Subcutaneous abdominal adipose tissue (tissue), 5 donors: ENCODE measurements around the gene IQSEC3.

Experiments
- H3K27ac ChIP-seq: one replicate; pipeline ENCODE4 v1.7.0; 2013; ENCODE audit warnings: low read depth, mild to moderate bottlenecking, inconsistent platforms, low read length, moderate library complexity
- H3K27me3 ChIP-seq, 5 donors: one replicate each; pipeline ENCODE4 v1.7.0; 2013; ENCODE audit warnings: low read length in 5 of 5, inconsistent platforms in 1 of 5; ENCODE audit not compliant: control insufficient read depth in 5 of 5, insufficient read depth in 4 of 5
- H3K36me3 ChIP-seq, 5 donors: one replicate each; pipeline ENCODE4 v1.7.0; 2013; ENCODE audit warnings: low read length in 5 of 5; ENCODE audit not compliant: control insufficient read depth in 5 of 5, insufficient read depth in 5 of 5
- H3K4me1 ChIP-seq, 5 donors: one replicate each; pipeline ENCODE4 v1.7.0; 2013; ENCODE audit warnings: low read length in 5 of 5, mild to moderate bottlenecking in 3 of 5, moderate library complexity in 1 of 5; ENCODE audit not compliant: control insufficient read depth in 5 of 5, insufficient read depth in 5 of 5
- H3K4me3 ChIP-seq, 5 donors: one replicate each; pipeline ENCODE4 v1.7.0; 2013; ENCODE audit warnings: low read length in 5 of 5, low read depth in 1 of 5
- H3K9ac ChIP-seq, 5 donors: one replicate each; pipeline ENCODE4 v1.7.0; 2013; ENCODE audit warnings: low read length in 5 of 5, mild to moderate bottlenecking in 4 of 5, moderate library complexity in 3 of 5
- H3K9me3 ChIP-seq, 5 donors: one replicate each; pipeline ENCODE4 v1.7.0; 2013; ENCODE audit warnings: low read length in 5 of 5; ENCODE audit not compliant: control insufficient read depth in 5 of 5
- donor health status: healthy.
- donor health status: healthy.
- donor health status: healthy.
- donor health status: healthy.
- donor health status: healthy.

IQSEC3 gene

DNA sequence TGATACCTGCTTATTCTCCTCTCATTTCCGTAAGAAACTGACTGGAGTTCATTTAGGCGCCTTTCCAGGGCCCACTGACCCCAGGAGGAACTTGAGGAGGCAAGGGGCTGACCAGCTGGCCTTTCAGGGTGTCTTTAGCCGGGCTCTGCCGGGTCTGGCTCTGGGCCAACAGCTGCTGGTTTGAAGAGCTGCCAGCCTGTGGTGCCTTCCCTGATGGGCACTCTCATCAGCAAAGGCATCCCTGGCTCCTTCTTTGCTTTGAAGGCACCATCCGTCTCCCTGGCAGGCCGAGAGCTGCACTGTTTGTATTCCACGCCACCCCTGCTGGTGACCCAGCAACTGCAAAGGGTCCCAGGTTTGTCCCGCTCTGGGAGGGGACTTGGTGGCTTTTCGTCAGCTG is 42.0 kb downstream of the IQSEC3 start:
- Histone ChIP-seq H3K27me3 (peaks cover 0 to 10% (median 5%) of the 10 kb centered on the region in 5 donors), H3K9me3 (no peaks in the 10 kb centered on the region), H3K4me3 (no peak overlapping the region), H3K9ac (no peak overlapping the region), H3K27ac (no peak overlapping the region), H3K4me1 (peaks cover 0 to 62% (median 6%) of the 10 kb centered on the region in 5 donors), H3K36me3 (no peaks in the 10 kb centered on the region)

DNA sequence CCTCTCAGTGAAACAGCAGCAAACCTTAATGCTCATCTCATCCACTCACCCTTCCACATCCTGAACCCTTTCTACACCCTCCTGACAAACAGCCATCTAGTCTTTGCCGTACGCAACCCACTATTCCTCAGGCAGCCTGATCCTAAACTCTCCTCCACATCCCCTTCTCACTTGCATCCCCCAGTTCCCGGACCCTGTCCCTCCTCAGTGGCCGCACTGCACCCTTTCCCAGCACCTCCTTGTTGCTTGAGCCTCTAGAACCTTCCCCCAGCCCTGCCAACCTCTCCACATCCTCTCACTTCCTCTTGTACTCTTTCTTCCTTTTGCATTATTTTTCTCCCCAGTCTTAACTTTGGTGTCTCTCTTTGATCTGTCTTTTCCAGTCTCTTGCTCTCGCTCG is 42.9 kb downstream of the IQSEC3 start:
- Histone ChIP-seq H3K36me3 (no peaks in the 10 kb centered on the region), H3K9me3 (no peaks in the 10 kb centered on the region), H3K27ac (no peak overlapping the region), H3K4me1 (peaks cover 0 to 61% (median 6%) of the 10 kb centered on the region in 5 donors), H3K4me3 (no peak overlapping the region), H3K27me3 (peaks cover 0 to 10% (median 5%) of the 10 kb centered on the region in 5 donors), H3K9ac (no peak overlapping the region)

DNA sequence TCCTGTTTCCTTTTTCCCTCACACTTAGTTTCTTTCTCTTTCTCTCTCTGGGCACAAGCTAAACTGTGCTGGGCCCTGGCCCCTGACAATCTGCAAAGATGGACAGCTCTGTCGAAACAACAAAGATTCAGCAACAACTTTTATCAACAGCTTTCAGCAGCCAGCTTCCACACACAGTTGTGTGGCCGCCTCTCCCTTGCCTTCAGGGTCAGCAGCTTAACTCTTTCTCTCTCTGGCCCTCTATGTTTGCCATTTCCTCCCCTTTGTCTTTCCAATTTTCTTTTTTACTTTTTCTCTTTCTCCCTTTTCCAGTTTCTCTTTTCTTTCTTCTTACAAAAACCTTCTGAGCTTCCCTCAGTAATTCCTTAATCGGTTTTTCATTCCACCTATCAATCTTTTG is 43.3 kb downstream of the IQSEC3 start:
- Histone ChIP-seq H3K27ac (no peak overlapping the region), H3K4me3 (no peak overlapping the region), H3K36me3 (no peaks in the 10 kb centered on the region), H3K9ac (no peak overlapping the region), H3K27me3 (peaks cover 0 to 5% (median 1%) of the 10 kb centered on the region in 5 donors), H3K9me3 (no peaks in the 10 kb centered on the region), H3K4me1 (peaks cover 0 to 57% (median 6%) of the 10 kb centered on the region in 5 donors)

DNA sequence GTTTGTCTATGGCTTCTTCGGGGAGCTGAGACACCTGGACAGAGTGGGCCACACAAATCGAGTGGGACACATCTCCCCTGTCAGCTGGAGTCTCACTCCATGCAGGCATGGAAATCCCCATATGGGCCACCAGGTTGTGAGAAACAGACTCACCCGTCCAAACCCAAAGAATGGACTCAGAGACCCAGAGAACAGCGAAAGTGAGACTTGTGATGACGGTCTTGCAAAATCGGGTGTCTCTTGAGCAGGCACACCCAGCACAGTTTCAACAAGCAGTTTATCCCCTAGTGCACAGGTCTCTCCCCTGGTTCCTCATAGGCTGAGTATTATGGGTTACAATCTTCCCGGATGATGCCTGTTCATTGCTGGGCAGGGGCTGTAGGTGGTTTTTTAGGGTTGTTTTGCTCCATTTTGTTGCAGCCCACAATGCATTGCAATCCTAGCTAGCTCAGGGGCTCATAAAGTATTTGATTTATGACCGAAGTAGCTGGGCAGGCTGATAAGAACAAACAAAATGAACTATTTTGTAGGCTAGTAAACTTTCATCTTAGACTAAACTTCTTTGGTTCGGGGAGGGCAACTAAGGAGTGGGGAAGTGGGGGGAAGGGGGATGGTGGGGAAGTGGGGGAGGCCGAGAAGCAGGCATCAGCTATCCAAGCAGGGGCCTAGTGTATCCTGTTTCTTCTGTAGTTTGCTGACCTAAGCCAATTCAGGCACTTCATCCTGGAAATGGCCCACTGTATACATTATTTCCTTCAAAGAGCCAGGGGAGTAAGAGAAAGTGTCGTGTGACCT is 45.3 kb downstream of the IQSEC3 start:
- no peak overlapping the region for H3K9ac ChIP-seq
- peaks cover 0 to 42% (median 6%) of the 10 kb centered on the region in 5 donors for H3K4me1 ChIP-seq
- H3K27me3 ChIP-seq: peaks cover 0 to 3% (median 0%) of the 10 kb centered on the region in 5 donors
- no peaks in the 10 kb centered on the region for H3K9me3 ChIP-seq
- no peaks in the 10 kb centered on the region for H3K36me3 ChIP-seq
- H3K4me3 ChIP-seq: no peak overlapping the region
- no peak overlapping the region for H3K27ac ChIP-seq

DNA sequence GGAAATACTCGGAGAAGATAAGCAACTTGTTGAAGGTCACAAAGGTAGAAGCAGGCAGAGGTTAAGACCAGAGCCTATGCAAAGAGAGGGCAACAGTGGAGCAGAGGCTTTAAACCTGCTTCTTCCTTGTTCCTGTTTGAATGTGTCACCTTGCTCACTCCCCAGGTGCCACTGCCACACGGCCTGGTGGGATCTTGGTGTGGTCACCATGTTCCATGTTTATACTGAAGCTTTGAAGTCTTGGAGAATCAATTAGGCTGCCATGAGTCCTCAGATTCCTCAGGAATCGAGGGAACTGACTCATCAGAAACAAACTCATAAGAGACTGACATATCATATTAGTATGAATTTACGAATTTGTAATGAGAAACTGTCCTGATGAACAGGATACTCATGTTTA is 46.8 kb downstream of the IQSEC3 start:
- Histone ChIP-seq H3K9me3 (no peaks in the 10 kb centered on the region), H3K27ac (no peak overlapping the region), H3K9ac (no peak overlapping the region), H3K36me3 (no peaks in the 10 kb centered on the region), H3K4me1 (peaks cover 0 to 35% (median 6%) of the 10 kb centered on the region in 5 donors), H3K4me3 (no peak overlapping the region), H3K27me3 (peaks cover 0 to 5% (median 3%) of the 10 kb centered on the region in 5 donors)

DNA sequence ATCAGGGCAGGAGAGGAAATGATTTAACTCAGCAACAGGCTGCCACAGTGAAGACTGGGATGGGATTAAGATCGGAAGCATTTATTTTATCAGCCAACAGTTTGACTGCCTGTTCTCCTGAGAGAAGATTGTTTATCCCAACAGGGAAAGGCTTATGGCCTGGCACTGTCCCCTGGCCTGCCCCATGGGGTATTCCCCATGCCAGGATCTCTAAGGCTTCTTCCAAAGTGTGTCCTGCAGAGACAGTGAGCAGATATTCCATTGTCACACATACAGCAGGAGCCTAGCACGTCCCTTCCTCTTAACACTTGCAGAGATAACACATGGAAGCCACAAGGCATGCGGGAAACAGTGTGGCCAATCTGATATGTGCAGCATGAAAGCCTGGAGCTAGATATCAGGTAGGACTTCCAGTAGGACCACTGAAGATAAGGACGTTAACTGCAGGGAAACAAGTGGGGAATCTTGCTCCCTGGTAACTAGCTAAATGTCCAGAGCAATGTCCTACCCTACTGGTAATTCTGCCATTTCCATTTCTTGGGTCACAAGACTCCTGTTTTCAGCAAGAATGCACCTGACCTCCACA is 48.2 kb downstream of the IQSEC3 start:
- no peak overlapping the region for H3K9ac ChIP-seq
- no peak overlapping the region for H3K27ac ChIP-seq
- H3K4me1 ChIP-seq: peaks cover 0 to 21% (median 5%) of the 10 kb centered on the region in 5 donors
- H3K27me3 ChIP-seq: peaks cover 0 to 5% (median 3%) of the 10 kb centered on the region in 5 donors
- H3K9me3 ChIP-seq: no peaks in the 10 kb centered on the region
- no peak overlapping the region for H3K4me3 ChIP-seq
- H3K36me3 ChIP-seq: no peaks in the 10 kb centered on the region

DNA sequence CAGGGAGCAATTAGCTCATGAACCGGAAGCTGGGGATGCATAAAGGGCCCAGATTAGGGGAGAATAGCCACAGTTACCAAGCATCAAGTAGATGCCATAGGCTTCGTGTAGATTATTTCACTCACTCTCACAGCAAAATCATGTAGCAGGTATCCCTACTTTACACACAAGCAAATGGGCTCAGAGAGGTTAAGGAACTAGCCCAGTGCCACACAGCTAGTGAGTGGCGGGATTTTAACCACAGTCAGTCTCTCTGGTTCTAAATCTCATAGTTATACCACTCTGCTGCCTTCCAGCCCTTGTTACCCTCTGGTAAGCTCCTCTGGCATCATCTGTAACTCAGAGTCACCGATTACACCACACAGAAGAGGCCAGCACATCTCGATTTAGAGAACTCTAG is 49.0 kb downstream of the IQSEC3 start:
- Histone ChIP-seq H3K4me1 (peaks cover 0 to 18% (median 4%) of the 10 kb centered on the region in 5 donors), H3K9ac (no peak overlapping the region), H3K27ac (no peak overlapping the region), H3K36me3 (no peaks in the 10 kb centered on the region), H3K27me3 (peaks cover 0 to 5% (median 3%) of the 10 kb centered on the region in 5 donors), H3K4me3 (no peak overlapping the region), H3K9me3 (no peaks in the 10 kb centered on the region)

DNA sequence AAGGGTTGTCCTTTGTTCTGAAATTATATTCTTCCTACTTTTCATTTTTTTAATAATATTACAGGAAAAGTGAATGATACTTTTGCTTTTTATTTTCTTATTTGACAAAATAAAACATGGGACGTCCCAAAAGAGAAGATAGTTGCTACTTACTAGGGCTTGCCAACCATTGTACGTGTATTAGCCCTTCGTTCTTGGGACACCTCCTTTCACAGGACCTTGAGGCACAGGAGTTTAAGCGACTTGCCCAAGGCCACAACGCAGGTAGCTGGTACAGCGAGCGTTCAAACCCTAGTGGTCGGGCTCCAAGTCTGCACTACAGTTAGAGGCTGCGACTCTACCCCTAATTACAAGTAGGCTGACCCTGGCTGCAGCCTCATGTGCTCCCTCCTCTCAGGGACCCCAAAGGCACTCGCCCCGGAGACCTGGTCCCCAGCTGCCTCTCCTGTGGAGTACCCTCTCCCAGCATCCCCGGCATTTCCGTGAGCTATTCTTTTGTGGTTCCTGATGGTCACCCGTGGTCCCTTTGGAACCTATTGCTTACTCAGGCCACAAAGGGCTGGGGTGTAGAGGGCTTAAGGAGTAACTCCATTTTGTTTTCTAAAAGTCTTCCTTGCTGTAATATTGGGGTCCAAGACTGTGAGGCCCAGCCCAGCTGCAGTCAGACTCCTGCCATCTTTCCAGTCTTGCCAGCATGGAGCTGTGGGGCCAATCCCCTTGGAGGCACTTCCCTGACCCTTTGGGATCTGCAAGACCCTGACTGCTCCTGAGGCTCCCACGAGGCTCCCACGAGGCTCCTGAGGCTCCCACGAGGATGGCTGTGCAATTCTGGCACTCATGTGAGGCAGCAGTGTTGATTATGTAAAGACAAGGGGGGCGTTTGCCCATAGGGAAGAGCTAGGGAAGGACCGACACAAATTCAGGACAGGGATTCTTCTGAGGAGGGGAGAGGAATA is 49.7 kb downstream of the IQSEC3 start:
- Histone ChIP-seq H3K36me3 (no peaks in the 10 kb centered on the region), H3K27me3 (peaks cover 0 to 5% (median 3%) of the 10 kb centered on the region in 5 donors), H3K9ac (no peak overlapping the region), H3K4me3 (no peak overlapping the region), H3K27ac (no peak overlapping the region), H3K4me1 (peaks cover 0 to 15% (median 4%) of the 10 kb centered on the region in 5 donors), H3K9me3 (no peaks in the 10 kb centered on the region)

DNA sequence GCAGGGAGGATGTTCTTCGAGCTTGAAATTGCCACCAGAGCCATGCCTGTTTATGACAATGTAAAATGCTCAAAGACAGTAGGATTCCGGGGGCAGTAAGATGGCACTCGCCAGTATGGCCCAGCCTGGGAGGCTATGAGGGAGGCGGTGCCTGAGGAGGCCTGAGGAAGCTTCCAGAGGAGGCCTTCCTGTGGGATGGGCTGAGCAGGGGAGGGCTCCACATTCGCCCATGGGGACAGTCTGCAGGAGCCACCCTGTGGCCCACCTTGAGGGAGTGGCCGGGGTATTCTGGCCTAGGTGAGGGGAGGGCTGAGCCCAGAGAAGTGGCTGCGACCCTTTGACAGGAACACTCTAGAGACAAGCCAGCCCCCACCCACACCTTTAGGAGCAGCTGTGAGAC is 50.7 kb downstream of the IQSEC3 start:
- peaks cover 0 to 5% (median 3%) of the 10 kb centered on the region in 5 donors for H3K27me3 ChIP-seq
- peaks cover 0 to 11% (median 4%) of the 10 kb centered on the region in 5 donors for H3K4me1 ChIP-seq
- no peaks in the 10 kb centered on the region for H3K9me3 ChIP-seq
- no peak overlapping the region for H3K9ac ChIP-seq
- no peak overlapping the region for H3K4me3 ChIP-seq
- no peaks in the 10 kb centered on the region for H3K36me3 ChIP-seq
- no peak overlapping the region for H3K27ac ChIP-seq
